HG02938 (cell line): Measurements from ENCODE around the gene AXIN1.
"Not testable (repeated sequence)": the region's sequence is repeated elsewhere in the genome, so short reads cannot be mapped to it uniquely, and the experiment has no call there.

Experiments
- ATAC-seq: cut with Tn5 transposase; IDR thresholded peaks from one replicate; pipeline ENCODE4 v1.9.1; 2021; ENCODE audit warnings: mild to moderate bottlenecking, moderate library complexity; ENCODE audit not compliant: unreplicated experiment

Gene AXIN1

GRCh38 chr16:369866-370436, 17.4 kb upstream of the AXIN1 start:
- ATAC-seq, result no peak

GRCh38 chr16:369275-369865, 16.8 kb upstream of the AXIN1 start:
- no peak for ATAC-seq

- ATAC-seq, result no peak
These were observed 16.1 kb upstream of the AXIN1 start for GRCh38 chr16:368388-369158.

GRCh38 chr16:367333-367903, 14.9 kb upstream of the AXIN1 start:
- no peak for ATAC-seq

GRCh38 chr16:366476-366875, 14.0 kb upstream of the AXIN1 start:
- ATAC-seq, result no peak

GRCh38 chr16:364595-365491, 12.3 kb upstream of the AXIN1 start:
- no peak for ATAC-seq

- ATAC-seq, result no peak
These were observed 11.4 kb upstream of the AXIN1 start for GRCh38 chr16:363766-364490.

- no peak for ATAC-seq
These were observed 10.7 kb upstream of the AXIN1 start for GRCh38 chr16:363110-363765.

- ATAC-seq, result not testable (repeated sequence)
These were observed 10.1 kb upstream of the AXIN1 start for GRCh38 chr16:362702-362999.

- no peak for ATAC-seq
These were observed 9.6 kb upstream of the AXIN1 start for GRCh38 chr16:361872-362701.

- ATAC-seq, result no peak
These were observed 8.9 kb upstream of the AXIN1 start for GRCh38 chr16:361341-361871.

- no peak for ATAC-seq
These were observed 8.3 kb upstream of the AXIN1 start for GRCh38 chr16:360698-361336.

- ATAC-seq, result no peak
These were observed 7.6 kb upstream of the AXIN1 start for GRCh38 chr16:359871-360697.

GRCh38 chr16:359067-359763, 6.7 kb upstream of the AXIN1 start:
- no peak for ATAC-seq

GRCh38 chr16:356741-357140, 4.2 kb upstream of the AXIN1 start:
- ATAC-seq, result no peak

GRCh38 chr16:354971-355461, 2.5 kb upstream of the AXIN1 start:
- no peak for ATAC-seq
